ENCODE measurements around the gene SERINC2. TPM values are rescaled to one million over a fixed set of nuclear protein-coding genes. Genes with fewer than 3 reads are reported as not detected.
A peak's percentile ranks its signal among the peaks of the same experiment; 100 is the strongest.

The SERINC2 gene
- total RNA-seq, 1 experiment from 2014 or later, result 50.1 TPM

- DNase-seq (ENCODE audit: low read depth, low spot score), result no peak
- peaks cover 9 to 70% of the 10 kb centered on the region in 2 experiments for H3K4me1 ChIP-seq (ENCODE audit: control insufficient read depth in 1 of 2, insufficient read depth in 2 of 2, low read length in 2 of 2)
- peaks cover 10% of the 10 kb centered on the region; the same call in 1 of the 2 replicates for H3K79me2 ChIP-seq (ENCODE audit: insufficient read depth, low read length)
- no peak overlapping the region for H3K4me3 ChIP-seq (replicated peaks in 1 of 2; ENCODE audit: low read depth in 1 of 2, low read length in 2 of 2)
- intact Hi-C loops (cut with micrococcal nuclease), result no loop called here
- no peaks in the 10 kb centered on the region for H3K9me2 ChIP-seq (ENCODE audit: insufficient read depth)
- no peaks in the 10 kb centered on the region for H4K20me1 ChIP-seq (ENCODE audit: insufficient read depth)
- no peak overlapping the region for H3K27ac ChIP-seq (ENCODE audit: low read depth, low read length)
- H3K27me3 ChIP-seq (ENCODE audit: insufficient read depth, low read length), result no peaks in the 10 kb centered on the region
- no peaks in the 10 kb centered on the region for H3K9me3 ChIP-seq (ENCODE audit: control insufficient read depth in 1 of 2, insufficient read depth in 1 of 2, low read depth in 1 of 2, low read length in 2 of 2)
- ChIA-PET POLR2A (no interaction called here), RAD21 (ENCODE audit: low non-redundant PET in 1 of 2, low total read pairs in 2 of 2, uncharacterized antibody in 2 of 2, unreplicated experiment in 2 of 2) (interaction anchor here in 1 of 2 experiments (1.2 kb wide), 1 partner anchor 23 kb away, joined by 3 read pairs; no protein-coding TSS in a partner anchor), CTCF (interaction anchor here (1.7 to 3.6 kb wide), 3 partner anchors 129 to 235 kb away, joined by 3 to 30 read pairs (median 25); no protein-coding TSS in a partner anchor)
- H3K9ac ChIP-seq (ENCODE audit: low read length), result no peak overlapping the region
- no peak for ATAC-seq
- TF ChIP-seq JUND (IDR thresholded peaks at IDR 0.05) (no peak), ZFX (IDR thresholded peaks at IDR 0.05) (no peak), SP1 (IDR thresholded peaks at IDR 0.05; ENCODE audit: low read depth) (no peak), SIN3A (IDR thresholded peaks at IDR 0.05; ENCODE audit: low read depth) (no peak)
- no TSS peak for BruUV-seq (replicated peaks)
- H2AFZ ChIP-seq (ENCODE audit: low read depth, low read length, poor library complexity, severe bottlenecking), result no peak overlapping the region
- H3K4me2 ChIP-seq (ENCODE audit: low read length), result no peak overlapping the region
- no peaks in the 10 kb centered on the region for H3K36me3 ChIP-seq (ENCODE audit: control insufficient read depth in 1 of 2, insufficient read depth in 2 of 2, low read length in 2 of 2)
Measured at GRCh38 chr1:31420716-31421115, 7.7 kb downstream of the SERINC2 start.

- Histone ChIP-seq H3K9me3 (ENCODE audit: control insufficient read depth in 1 of 2, insufficient read depth in 1 of 2, low read depth in 1 of 2, low read length in 2 of 2) (no peaks in the 10 kb centered on the region), H3K4me3 (replicated peaks in 1 of 2; ENCODE audit: low read depth in 1 of 2, low read length in 2 of 2) (no peak overlapping the region), H3K27me3 (ENCODE audit: insufficient read depth, low read length) (no peaks in the 10 kb centered on the region), H3K9me2 (ENCODE audit: insufficient read depth) (no peaks in the 10 kb centered on the region), H3K27ac (ENCODE audit: low read depth, low read length) (no peak overlapping the region), H2AFZ (ENCODE audit: low read depth, low read length, poor library complexity, severe bottlenecking) (no peak overlapping the region), H3K4me2 (ENCODE audit: low read length) (peak overlapping the region; percentile 14), H3K4me1 (ENCODE audit: control insufficient read depth in 1 of 2, insufficient read depth in 2 of 2, low read length in 2 of 2) (peaks cover 13 to 70% of the 10 kb centered on the region in 2 experiments), H3K9ac (ENCODE audit: low read length) (no peak overlapping the region), H3K36me3 (ENCODE audit: control insufficient read depth in 1 of 2, insufficient read depth in 2 of 2, low read length in 2 of 2) (no peaks in the 10 kb centered on the region), H3K79me2 (ENCODE audit: insufficient read depth, low read length) (peaks cover 10% of the 10 kb centered on the region; the same call in 1 of the 2 replicates), H4K20me1 (ENCODE audit: insufficient read depth) (no peaks in the 10 kb centered on the region)
- RAD21 ChIA-PET (ENCODE audit: low non-redundant PET in 1 of 2, low total read pairs in 2 of 2, uncharacterized antibody in 2 of 2, unreplicated experiment in 2 of 2), result interaction anchor here (0.6 to 2.4 kb wide), 6 partner anchors 24 to 367 kb away, joined by 3 to 12 read pairs (median 4); no protein-coding TSS in a partner anchor
- BruUV-seq (replicated peaks), result no TSS peak
- intact Hi-C loops (cut with micrococcal nuclease), result loop anchor here (1.0 kb wide), 3 partner anchors 27 to 236 kb away; no protein-coding TSS in a partner anchor
- POLR2A ChIA-PET, result interaction anchor here (1.5 kb wide), 1 partner anchor 128 kb away, joined by 7 read pairs; no protein-coding TSS in a partner anchor
- peak; percentile 68 for ATAC-seq
- CTCF ChIA-PET, result interaction anchor here (0.5 to 3.6 kb wide), 14 partner anchors 10 to 252 kb away, joined by 3 to 35 read pairs (median 5); no protein-coding TSS in a partner anchor
- DNase-seq (ENCODE audit: low read depth, low spot score), result no peak
- TF ChIP-seq EZH2phosphoT487 (IDR thresholded peaks at IDR 0.05; ENCODE audit: borderline replicate concordance) (no peak), SRF (IDR thresholded peaks at IDR 0.05; ENCODE audit: low read depth) (no peak), SIN3A (IDR thresholded peaks at IDR 0.05; ENCODE audit: low read depth) (no peak), CBX3 (IDR thresholded peaks at IDR 0.05; ENCODE audit: low read depth) (no peak), POLR2A (IDR thresholded peaks at IDR 0.05; ENCODE audit: borderline replicate concordance, extremely low read depth, insufficient read depth, insufficient read length) (no peak), POLR2AphosphoS5 (IDR thresholded peaks at IDR 0.05; ENCODE audit: low read depth, low read length) (peak; percentile 12; the same call in 1 of the 2 replicates), ELF1 (IDR thresholded peaks at IDR 0.05; ENCODE audit: borderline replicate concordance, low read depth) (no peak), RAD21 (IDR thresholded peaks at IDR 0.05; ENCODE audit: low read depth) (no peak; the same call in none of the 2 replicates)
- TF ChIP-seq, protein P1, sequence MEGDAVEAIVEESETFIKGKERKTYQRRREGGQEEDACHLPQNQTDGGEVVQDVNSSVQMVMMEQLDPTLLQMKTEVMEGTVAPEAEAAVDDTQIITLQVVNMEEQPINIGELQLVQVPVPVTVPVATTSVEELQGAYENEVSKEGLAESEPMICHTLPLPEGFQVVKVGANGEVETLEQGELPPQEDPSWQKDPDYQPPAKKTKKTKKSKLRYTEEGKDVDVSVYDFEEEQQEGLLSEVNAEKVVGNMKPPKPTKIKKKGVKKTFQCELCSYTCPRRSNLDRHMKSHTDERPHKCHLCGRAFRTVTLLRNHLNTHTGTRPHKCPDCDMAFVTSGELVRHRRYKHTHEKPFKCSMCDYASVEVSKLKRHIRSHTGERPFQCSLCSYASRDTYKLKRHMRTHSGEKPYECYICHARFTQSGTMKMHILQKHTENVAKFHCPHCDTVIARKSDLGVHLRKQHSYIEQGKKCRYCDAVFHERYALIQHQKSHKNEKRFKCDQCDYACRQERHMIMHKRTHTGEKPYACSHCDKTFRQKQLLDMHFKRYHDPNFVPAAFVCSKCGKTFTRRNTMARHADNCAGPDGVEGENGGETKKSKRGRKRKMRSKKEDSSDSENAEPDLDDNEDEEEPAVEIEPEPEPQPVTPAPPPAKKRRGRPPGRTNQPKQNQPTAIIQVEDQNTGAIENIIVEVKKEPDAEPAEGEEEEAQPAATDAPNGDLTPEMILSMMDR (IDR thresholded peaks at IDR 0.05 in 2 of 3, conservative IDR thresholded peaks at IDR 0.05 in 1 of 3; ENCODE audit: borderline replicate concordance in 1 of 3, insufficient read depth in 1 of 3, low read depth in 2 of 3, low read length in 2 of 3), result peak; percentile 43 to 86 (median 73)
- TF ChIP-seq, protein P2, sequence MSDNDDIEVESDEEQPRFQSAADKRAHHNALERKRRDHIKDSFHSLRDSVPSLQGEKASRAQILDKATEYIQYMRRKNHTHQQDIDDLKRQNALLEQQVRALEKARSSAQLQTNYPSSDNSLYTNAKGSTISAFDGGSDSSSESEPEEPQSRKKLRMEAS (IDR thresholded peaks at IDR 0.05), result no peak
- TF ChIP-seq, protein P3, sequence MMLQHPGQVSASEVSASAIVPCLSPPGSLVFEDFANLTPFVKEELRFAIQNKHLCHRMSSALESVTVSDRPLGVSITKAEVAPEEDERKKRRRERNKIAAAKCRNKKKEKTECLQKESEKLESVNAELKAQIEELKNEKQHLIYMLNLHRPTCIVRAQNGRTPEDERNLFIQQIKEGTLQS (IDR thresholded peaks at IDR 0.05), result no peak
Measured at GRCh38 chr1:31421371-31422040, 8.5 kb downstream of the SERINC2 start.

Data from HCT116 (cell line).